Left lung (tissue), 10 donors: ENCODE data around the gene STN1. TPM values are rescaled to one million over a fixed set of nuclear protein-coding genes. Genes with fewer than 3 reads are reported as not detected.

Source experiments
- ATAC-seq: fragments of 200-7000 bp; cut with Tn5 transposase; one replicate; pipeline ENCODE4 v1.9.1; 2020; ENCODE audit warnings: moderate library complexity
- DNase-seq, 4 donors: peaks; one replicate each; pipeline ENCODE4 v3.0.0-alpha.2; 2013 to 2020
- H3K27ac ChIP-seq, 2 donors: fragments of 200-600 bp; sonication (generic) in 1 of 2; one replicate each; pipeline versions ENCODE4 v1.5.0 to v1.8.0; 2020 to 2021
- H3K27me3 ChIP-seq, 2 donors: fragments of 200-600 bp; sonication (generic) in 1 of 2; one replicate each; pipeline versions ENCODE4 v1.5.0 to v1.8.0; 2020 to 2021
- H3K36me3 ChIP-seq, 2 donors: fragments of 200-600 bp; sonication (generic) in 1 of 2; one replicate each; pipeline versions ENCODE4 v1.5.0 to v1.8.0; 2020 to 2021
- H3K4me1 ChIP-seq, 2 donors: fragments of 200-600 bp; one replicate each; pipeline ENCODE4 v1.8.0; 2021
- H3K4me3 ChIP-seq, 2 donors: fragments of 200-600 bp; sonication (generic) in 1 of 2; one replicate each; pipeline versions ENCODE4 v1.5.0 to v1.8.0; 2020 to 2021; ENCODE audit warnings: mild to moderate bottlenecking in 1 of 2
- H3K9me3 ChIP-seq, 2 donors: fragments of 200-600 bp; sonication (generic) in 1 of 2; one replicate each; pipeline versions ENCODE4 v1.5.0 to v1.8.0; 2020 to 2021
- intact Hi-C, 2 donors: fragments of 100-400 bp; cut with DNase I; formaldehyde crosslinking; loops; one replicate each; pipeline versions ENCODE4 v1.11.2 to v1.14.2; 2022
- polyA plus RNA-seq, 6 donors: library from polyadenylated mRNA; unstranded; fragments of 120-200 nt; gene quantifications; one replicate each; pipeline ENCODE4 v1.2.1, GENCODE V29; 2013; ENCODE audit not compliant: insufficient read length in 6 of 6
- total RNA-seq, 2 donors: library from RNA; stranded (reverse); fragmentation: NEBNext Ultra II Directional; extraction: Animal tissue kit (Norgen Biotek cat#: 25700); gene quantifications; one replicate each; pipeline ENCODE4 v1.2.1, GENCODE V29; 2021
- TF ChIP-seq, protein P1 (sequence below), 2 donors: fragments of 200-600 bp; sonication (generic) in 1 of 2; IDR thresholded peaks; one replicate each; pipeline versions ENCODE4 v1.5.0 to v1.8.0; 2021; ENCODE audit warnings: antibody characterized with exemption in 2 of 2
- donor health status: DM: no; HTN: yes; CAD: no.
- donor health status: DM: no; HTN: no; CAD: no.

Gene STN1
- total and polyA plus RNA-seq, 8 donors, result 26.3 to 62.8 (median 29.8) TPM

DNA sequence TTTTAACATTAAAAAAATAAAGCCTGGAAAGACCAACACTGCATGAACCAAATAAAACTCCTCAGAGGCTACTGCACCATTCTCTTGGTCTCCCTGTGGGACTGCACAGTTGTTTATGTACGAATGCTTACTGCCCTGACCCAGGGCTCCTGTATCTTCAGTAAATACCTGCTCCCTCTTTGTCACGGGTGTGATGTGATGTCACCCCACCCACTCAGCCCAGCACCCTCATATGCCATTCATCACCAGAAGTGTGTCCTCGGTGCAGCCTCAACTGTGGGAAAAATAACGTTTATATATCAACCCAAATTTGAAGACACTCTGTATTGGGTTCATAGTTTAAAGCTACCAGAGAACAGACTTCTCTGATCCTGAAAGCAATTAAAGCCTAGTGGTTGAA lies 48.6 kb downstream of the STN1 start:
- TF ChIP-seq, protein P1, sequence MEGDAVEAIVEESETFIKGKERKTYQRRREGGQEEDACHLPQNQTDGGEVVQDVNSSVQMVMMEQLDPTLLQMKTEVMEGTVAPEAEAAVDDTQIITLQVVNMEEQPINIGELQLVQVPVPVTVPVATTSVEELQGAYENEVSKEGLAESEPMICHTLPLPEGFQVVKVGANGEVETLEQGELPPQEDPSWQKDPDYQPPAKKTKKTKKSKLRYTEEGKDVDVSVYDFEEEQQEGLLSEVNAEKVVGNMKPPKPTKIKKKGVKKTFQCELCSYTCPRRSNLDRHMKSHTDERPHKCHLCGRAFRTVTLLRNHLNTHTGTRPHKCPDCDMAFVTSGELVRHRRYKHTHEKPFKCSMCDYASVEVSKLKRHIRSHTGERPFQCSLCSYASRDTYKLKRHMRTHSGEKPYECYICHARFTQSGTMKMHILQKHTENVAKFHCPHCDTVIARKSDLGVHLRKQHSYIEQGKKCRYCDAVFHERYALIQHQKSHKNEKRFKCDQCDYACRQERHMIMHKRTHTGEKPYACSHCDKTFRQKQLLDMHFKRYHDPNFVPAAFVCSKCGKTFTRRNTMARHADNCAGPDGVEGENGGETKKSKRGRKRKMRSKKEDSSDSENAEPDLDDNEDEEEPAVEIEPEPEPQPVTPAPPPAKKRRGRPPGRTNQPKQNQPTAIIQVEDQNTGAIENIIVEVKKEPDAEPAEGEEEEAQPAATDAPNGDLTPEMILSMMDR (IDR thresholded peaks at IDR 0.05), result no peak
- DNase-seq (no peak), ATAC-seq (no peak)

DNA sequence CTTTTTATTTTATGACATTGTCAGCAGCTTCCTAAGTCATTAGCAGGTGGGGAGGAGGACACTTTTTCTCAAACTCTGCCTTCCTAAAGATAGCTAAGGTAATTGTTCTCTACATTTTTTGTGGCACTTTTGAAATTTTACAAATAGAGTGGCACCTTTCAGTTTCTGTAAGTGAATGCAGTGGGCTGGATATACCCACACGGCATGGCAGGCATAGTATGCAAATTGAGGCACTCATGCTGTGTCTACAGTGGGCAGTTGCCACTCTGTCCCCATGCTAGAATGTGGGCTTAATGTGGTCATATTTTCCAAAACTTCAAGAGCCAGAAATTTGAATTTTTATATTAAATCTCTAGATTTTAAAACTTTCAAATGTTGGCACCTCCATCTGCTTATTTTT lies 49.8 kb downstream of the STN1 start:
- no peak for DNase-seq
- no peak overlapping the region for H3K27ac ChIP-seq
- no peak for ATAC-seq
- H3K36me3 ChIP-seq, result peaks cover 0 to 8% of the 10 kb centered on the region in 2 donors
- peaks cover 0 to 22% of the 10 kb centered on the region in 2 donors for H3K9me3 ChIP-seq
- H3K4me3 ChIP-seq, result no peak overlapping the region
- TF ChIP-seq, protein P1 (IDR thresholded peaks at IDR 0.05), result no peak
- intact Hi-C loops, result loop anchor here in 1 of 2 donors (10.0 kb wide), 1 partner anchor 153 kb away; no protein-coding TSS in a partner anchor
- H3K4me1 ChIP-seq, result no peaks in the 10 kb centered on the region
- H3K27me3 ChIP-seq, result no peaks in the 10 kb centered on the region

More for the DNA sequence above, 48.6 kb downstream of the STN1 start:
- intact Hi-C loops, result loop anchor here in 1 of 2 donors (10.0 kb wide), 1 partner anchor 155 kb away; no protein-coding TSS in a partner anchor
- H3K4me3 ChIP-seq, result no peak overlapping the region
- no peaks in the 10 kb centered on the region for H3K27me3 ChIP-seq
- peaks cover 0 to 10% of the 10 kb centered on the region in 2 donors for H3K36me3 ChIP-seq
- no peaks in the 10 kb centered on the region for H3K4me1 ChIP-seq
- peaks cover 0 to 21% of the 10 kb centered on the region in 2 donors for H3K9me3 ChIP-seq
- H3K27ac ChIP-seq, result no peak overlapping the region

DNA sequence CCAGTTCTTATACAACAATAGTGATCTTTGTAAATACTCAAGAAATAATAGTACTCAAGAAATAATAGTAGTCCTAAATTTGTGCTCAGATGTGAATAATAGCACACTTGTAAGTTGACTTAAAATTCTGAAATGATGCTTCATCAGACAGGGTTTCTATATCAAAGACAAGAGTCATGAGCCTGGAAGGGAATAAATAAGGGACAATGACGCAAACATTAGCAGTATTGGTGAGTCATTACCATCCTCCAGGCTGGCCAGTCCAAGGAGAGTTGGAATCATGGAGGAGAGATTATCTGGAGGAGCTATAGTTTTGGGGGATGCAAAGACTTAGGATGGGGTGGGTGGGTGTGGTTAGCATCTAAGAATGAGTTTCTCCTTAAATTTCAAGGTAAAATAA lies 56.5 kb downstream of the STN1 start:
- Histone ChIP-seq H3K4me3 (no peak overlapping the region), H3K36me3 (no peaks in the 10 kb centered on the region), H3K9me3 (peaks cover 0 to 22% of the 10 kb centered on the region in 2 donors), H3K27ac (no peak overlapping the region), H3K4me1 (peaks cover 0 to under 1% of the 10 kb centered on the region in 2 donors), H3K27me3 (no peaks in the 10 kb centered on the region)
- no peak for ATAC-seq
- no peak for DNase-seq
- intact Hi-C loops, result loop anchor here in 1 of 2 donors (10.0 kb wide), 1 partner anchor 147 kb away; no protein-coding TSS in a partner anchor
- TF ChIP-seq, protein P1 (IDR thresholded peaks at IDR 0.05), result no peak

DNA sequence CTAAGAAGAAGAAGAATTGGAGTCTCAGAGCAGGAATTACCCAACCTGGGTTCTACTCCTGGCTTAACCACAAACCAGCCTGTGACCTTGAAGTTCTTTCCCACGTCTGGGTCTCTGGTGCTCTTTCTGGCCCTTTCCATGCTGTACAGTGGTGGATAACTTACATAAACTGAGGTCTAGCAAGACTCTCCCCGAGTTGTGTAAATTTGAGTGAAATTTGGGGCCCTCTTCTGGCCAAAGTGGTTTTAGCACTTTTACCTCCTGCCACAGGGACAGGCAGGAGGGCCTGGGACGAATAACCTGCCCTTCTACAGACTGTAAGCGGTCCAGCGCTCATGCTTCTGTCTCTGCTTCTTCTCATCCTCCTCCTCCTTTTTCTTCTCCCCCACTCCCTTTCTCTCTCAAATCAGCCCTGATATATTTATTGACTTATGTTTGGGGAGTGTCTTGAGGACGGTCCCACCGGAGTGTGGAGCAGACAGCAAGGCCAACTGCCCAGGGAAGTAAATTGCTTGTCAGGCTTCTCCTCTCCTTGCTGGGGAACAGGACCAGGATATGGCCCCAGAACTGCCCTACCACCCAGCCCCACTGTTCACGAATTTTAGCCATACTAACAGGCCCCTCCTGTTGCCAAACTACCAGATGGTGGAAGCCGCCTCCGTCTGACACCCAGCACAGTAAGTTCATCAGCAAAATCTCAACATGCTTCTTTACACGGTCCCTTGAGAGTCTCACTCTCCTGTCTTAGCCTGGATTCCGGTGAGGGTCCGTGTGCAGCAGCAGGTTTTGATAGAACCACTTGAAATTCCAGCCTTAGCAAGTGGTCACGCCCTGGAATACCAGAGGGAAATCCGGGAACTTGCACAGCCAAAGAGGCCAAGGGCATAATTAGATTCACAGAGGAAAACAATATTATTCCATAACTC lies 58.6 kb downstream of the STN1 start:
- H3K9me3 ChIP-seq, result peaks cover 0 to under 1% of the 10 kb centered on the region in 2 donors
- H3K27ac ChIP-seq, result peak overlapping the region in 1 of 2 donors; percentile 23
- no peak overlapping the region for H3K4me3 ChIP-seq
- H3K36me3 ChIP-seq, result no peaks in the 10 kb centered on the region
- intact Hi-C loops, result loop anchor here in 1 of 2 donors (10.0 kb wide), 1 partner anchor 145 kb away; no protein-coding TSS in a partner anchor
- TF ChIP-seq, protein P1 (IDR thresholded peaks at IDR 0.05), result peak; percentile 62 to 69
- peaks cover under 1 to 19% of the 10 kb centered on the region in 2 donors for H3K4me1 ChIP-seq
- peak; percentile 82 for ATAC-seq
- peak in 2 of 4 donors; percentile 65 to 73 for DNase-seq
- H3K27me3 ChIP-seq, result peaks cover 0 to 20% of the 10 kb centered on the region in 2 donors

DNA sequence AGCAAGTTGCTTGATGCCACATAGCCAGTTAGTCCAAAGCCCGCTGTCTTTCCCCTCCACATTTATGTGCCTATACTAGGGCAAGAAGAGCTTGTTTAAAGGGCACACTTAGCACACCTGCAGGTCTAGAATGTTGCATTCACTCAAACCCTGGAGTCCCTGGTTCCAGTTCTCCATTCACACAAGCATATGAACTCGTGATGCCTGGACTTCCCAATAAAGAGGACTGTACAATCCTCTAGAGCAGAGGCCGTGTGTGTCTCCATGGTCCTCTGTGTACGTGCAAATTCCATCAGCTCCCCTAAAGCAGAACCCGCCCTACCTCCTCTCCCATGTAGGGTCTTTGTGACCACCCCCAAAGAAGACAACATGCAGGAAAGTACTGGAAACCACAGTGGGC lies 59.6 kb downstream of the STN1 start:
- H3K4me1 ChIP-seq, result peaks cover 11 to 30% of the 10 kb centered on the region in 2 donors
- no peak overlapping the region for H3K4me3 ChIP-seq
- ATAC-seq (no peak), DNase-seq (no peak)
- TF ChIP-seq, protein P1 (IDR thresholded peaks at IDR 0.05), result no peak
- no peaks in the 10 kb centered on the region for H3K9me3 ChIP-seq
- H3K27ac ChIP-seq, result no peak overlapping the region
- peaks cover 0 to 31% of the 10 kb centered on the region in 2 donors for H3K27me3 ChIP-seq
- H3K36me3 ChIP-seq, result no peaks in the 10 kb centered on the region
- intact Hi-C loops, result no loop called here
